Large intestine (tissue), 3 donors: ENCODE data around the gene DNASE2. TPM values are rescaled to one million over a fixed set of nuclear protein-coding genes. Genes with fewer than 3 reads are reported as not detected.

Experiments
- DNase-seq, 2 donors: peaks; one replicate each; pipeline versions ENCODE4 v3.0.0 to v3.0.0-alpha.2; 2013
- H3K27ac ChIP-seq: one replicate; pipeline ENCODE4 v1.5.1; 2013; ENCODE audit warnings: low read length
- H3K27me3 ChIP-seq: 2 replicates; pipeline ENCODE4 v1.6.1; 2013; ENCODE audit warnings: low read length; ENCODE audit not compliant: control insufficient read depth, insufficient read depth
- H3K36me3 ChIP-seq: 2 replicates; pipeline ENCODE4 v1.6.1; 2013; ENCODE audit warnings: low read length; ENCODE audit not compliant: control insufficient read depth, insufficient read depth
- H3K4me1 ChIP-seq: one replicate; pipeline ENCODE4 v1.6.1; 2013; ENCODE audit warnings: low read length; ENCODE audit not compliant: control insufficient read depth, insufficient read depth
- H3K4me3 ChIP-seq: one replicate; pipeline ENCODE4 v1.5.1; 2013; ENCODE audit warnings: low read length
- H3K9me3 ChIP-seq: one replicate; pipeline ENCODE4 v1.6.1; 2013; ENCODE audit warnings: mild to moderate bottlenecking, low read depth, low read length, moderate library complexity; ENCODE audit not compliant: control insufficient read depth
- WGBS: methylation state at CpG from one replicate; pipeline ENCODE4 v1.1.5; 2013; ENCODE audit warnings: low lambda C conversion rate; ENCODE audit not compliant: insufficient coverage; 5-methylcytosine and 5-hydroxymethylcytosine counted together
- polyA plus RNA-seq: library from polyadenylated mRNA; unstranded; fragments of 120-200 nt; gene quantifications from one replicate; pipeline ENCODE4 v1.2.1, GENCODE V29; 2013

Gene DNASE2
- polyA plus RNA-seq, 1 donor = 7.8 TPM

DNA sequence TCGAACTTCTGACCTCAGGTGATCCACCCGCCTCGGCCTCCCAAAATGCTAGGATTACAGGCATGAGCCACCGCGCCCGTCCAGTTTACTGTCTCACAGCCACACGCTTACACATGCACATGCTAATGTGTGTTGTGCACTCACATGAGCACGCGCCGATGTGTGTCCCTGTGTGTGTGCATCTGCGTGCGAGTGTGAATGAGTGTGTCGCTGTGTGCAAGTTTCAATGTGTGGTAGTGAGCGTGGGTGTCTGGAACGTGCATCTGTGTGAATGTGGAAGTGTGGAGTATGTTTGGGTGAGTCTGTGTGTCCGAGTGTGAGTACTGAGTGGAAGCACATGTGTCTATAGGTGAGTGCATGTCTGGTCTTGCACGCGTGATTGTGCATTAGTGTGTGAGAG, 38.7 kb downstream of the DNASE2 start:
- peaks cover 12% of the 10 kb centered on the region for H3K4me1 ChIP-seq
- no CpG with 5 or more reads among the region's 18 CpGs for WGBS
- H3K27me3 ChIP-seq = peaks cover 70% of the 10 kb centered on the region

DNA sequence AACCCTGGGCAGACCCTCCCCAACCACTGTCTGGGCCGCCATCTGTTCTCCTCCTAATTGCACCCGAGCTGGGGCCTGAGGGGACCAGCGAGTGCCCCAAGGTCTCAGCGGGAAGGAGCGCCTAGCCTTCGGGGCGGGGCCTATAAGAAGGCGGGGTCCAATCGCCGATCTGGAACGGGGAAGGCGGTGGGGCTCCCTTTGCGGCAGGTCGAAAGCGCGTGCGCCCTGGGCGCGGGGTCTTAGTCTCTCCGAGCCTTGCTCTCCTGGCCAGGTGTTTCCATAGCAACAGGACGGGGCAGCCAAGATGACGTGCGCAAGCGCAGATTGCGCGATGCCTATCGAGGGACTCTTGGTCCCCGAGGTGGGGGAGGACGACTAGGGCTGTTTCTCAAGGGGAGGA, 40.2 kb downstream of the DNASE2 start:
- peaks cover 15% of the 10 kb centered on the region for H3K9me3 ChIP-seq
- H3K27me3 ChIP-seq = peaks cover 77% of the 10 kb centered on the region
- no CpG with 5 or more reads among the region's 29 CpGs for WGBS
- no peaks in the 10 kb centered on the region for H3K36me3 ChIP-seq
- peak; percentile 24 to 28 for DNase-seq
- H3K4me3 ChIP-seq = peak overlapping the region; percentile 6
- H3K4me1 ChIP-seq = peaks cover 9% of the 10 kb centered on the region
- no peak overlapping the region for H3K27ac ChIP-seq

More for the DNA sequence above, 38.7 kb downstream of the DNASE2 start:
- Histone ChIP-seq H3K36me3 (no peaks in the 10 kb centered on the region), H3K9me3 (peaks cover 15% of the 10 kb centered on the region), H3K27ac (no peak overlapping the region), H3K4me3 (no peak overlapping the region)
- no peak for DNase-seq

DNA sequence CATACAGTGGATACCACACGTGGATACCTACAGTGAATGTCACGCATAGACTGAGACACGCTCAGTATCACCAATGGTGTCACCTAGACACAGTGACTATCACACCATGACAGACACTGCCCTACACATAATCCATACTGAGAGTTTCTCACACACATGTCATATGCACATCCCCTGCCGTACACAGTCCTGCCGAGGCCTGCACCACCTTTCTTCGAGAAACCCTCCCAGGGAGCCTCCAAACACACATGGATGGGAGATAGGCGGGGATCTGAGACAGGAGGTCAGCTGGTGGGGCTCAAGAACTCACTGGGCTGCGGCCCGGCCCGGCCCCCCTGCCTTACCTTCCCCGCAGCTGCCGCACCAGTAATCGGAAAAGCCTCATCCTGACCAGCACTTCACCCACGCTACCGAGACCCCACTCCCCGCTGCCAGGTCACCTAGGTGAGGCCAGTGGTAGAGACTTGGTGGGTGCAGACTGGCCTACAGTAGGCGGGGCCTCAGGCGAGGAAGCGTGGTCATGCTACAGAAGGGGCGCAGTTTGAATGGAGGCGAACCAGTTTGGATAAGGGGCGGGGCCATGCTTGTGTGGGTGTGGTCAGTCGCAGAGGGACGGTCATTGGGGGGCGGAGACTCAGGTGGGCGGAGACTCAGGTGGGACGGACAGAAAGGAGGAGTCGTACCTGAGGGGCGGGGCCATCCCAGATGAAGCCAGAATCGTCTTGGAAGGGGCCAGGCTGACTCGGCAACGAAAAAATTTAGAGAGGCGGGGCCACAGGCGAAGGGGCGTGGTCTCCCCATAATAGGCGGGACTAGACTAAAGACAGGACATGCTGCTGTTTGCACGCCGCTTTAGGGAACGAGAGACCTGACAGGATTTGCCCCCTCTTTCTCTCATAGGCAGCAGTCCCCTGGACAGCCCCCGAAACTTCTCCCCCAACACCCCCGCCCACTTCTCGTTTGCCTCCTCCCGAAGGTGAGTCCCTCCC, 40.9 kb downstream of the DNASE2 start:
- Histone ChIP-seq H3K9me3 (peaks cover 17% of the 10 kb centered on the region), H3K27me3 (peaks cover 80% of the 10 kb centered on the region), H3K4me1 (peaks cover 9% of the 10 kb centered on the region), H3K36me3 (no peaks in the 10 kb centered on the region), H3K4me3 (peak overlapping the region; percentile 6), H3K27ac (no peak overlapping the region)
- peak; percentile 35 to 45 for DNase-seq
- no CpG with 5 or more reads among the region's 43 CpGs for WGBS

DNA sequence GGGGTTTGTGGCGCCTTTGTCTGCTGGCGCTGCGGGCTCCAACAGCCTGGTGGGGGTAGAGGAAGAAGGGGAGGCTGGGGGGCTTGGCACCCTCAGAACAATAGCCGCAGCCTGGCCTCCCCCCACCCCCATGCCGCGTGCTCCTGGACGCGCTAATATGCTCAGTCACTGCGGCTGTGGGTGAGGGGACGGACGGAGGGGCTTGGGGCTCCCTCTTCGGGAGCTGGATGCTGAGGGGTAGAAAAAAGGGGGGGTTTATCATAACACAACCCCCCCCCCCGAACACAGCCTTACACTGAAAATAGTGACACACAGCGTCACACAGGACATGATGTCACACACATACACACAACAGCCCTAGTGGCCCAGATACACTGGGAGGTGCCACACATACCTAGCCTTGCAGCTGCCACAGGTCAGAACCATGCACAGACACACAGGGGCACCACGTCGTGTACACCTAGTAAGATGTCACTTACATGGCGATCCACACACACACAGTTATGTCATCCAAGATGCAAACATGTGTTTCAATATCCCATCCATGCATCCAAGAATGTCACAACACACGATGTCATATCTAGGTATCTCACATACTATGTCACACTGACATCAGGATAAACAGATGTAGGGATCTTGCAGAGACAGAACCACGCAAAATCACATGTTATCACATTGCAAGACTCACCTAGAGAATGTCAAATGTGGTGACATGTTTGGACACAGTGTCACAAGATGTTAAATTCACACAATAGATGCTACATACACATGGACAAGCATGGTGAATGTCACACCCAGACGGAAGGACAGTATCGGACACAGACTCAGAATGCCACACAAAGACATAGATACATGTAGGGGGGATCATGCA, 42.1 kb downstream of the DNASE2 start:
- WGBS = no CpG with 5 or more reads among the region's 21 CpGs
- H3K27me3 ChIP-seq = peaks cover 89% of the 10 kb centered on the region
- H3K4me1 ChIP-seq = peaks cover 9% of the 10 kb centered on the region
- H3K36me3 ChIP-seq = no peaks in the 10 kb centered on the region
- no peak overlapping the region for H3K27ac ChIP-seq
- H3K9me3 ChIP-seq = peaks cover 24% of the 10 kb centered on the region
- peak overlapping the region; percentile 31 for H3K4me3 ChIP-seq
- no peak for DNase-seq

DNA sequence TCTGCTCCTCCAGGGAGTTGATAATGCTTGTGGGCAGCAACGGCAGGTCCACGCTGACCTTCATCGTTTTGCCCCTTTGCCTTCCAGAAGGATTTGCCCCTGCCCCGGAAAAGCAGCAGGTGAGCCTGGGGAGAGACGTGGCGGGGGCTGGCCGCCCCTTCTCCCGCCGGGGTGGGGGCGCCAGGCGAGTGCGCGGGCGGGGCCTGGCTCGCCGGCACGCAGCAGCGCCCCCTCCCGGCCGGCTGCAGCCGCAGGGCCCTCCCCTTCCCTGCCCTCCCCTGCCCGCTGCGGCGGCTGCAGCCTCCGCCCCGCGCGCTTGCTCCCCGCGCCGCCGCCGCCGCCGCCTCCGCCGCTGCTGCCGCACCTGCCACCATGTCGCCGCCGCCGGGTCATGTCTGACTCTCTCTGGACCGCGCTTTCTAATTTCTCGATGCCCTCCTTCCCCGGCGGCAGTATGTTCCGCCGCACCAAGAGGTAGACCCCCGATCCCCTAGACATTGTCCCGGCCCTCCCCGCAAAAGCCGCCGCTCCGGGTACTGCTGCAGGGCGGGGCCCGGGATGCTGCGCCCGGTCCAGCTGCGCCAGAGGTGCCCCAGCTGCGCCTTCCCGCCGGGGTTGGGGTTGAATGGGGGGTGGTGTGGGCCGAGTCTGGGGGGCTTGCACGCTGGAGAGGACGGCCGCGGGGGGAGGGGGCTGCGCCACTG, 42.9 kb downstream of the DNASE2 start, which contains the start of gene MAST1:
Gene MAST1, plus strand, starts transcription at position 334 of the 704 bp plus-strand sequence. Its CDS starts 58 bp downstream, at position 392.
- DNase-seq = peak in 1 of 2 donors; percentile 43
- peaks cover 9% of the 10 kb centered on the region for H3K4me1 ChIP-seq
- no CpG with 5 or more reads among the region's 69 CpGs for WGBS
- H3K9me3 ChIP-seq = peaks cover 25% of the 10 kb centered on the region
- H3K36me3 ChIP-seq = no peaks in the 10 kb centered on the region
- H3K4me3 ChIP-seq = peak within 1 kb of the TSS; percentile 31
- H3K27ac ChIP-seq = no peak within 1 kb of the TSS
- peaks cover 92% of the 10 kb centered on the region for H3K27me3 ChIP-seq

DNA sequence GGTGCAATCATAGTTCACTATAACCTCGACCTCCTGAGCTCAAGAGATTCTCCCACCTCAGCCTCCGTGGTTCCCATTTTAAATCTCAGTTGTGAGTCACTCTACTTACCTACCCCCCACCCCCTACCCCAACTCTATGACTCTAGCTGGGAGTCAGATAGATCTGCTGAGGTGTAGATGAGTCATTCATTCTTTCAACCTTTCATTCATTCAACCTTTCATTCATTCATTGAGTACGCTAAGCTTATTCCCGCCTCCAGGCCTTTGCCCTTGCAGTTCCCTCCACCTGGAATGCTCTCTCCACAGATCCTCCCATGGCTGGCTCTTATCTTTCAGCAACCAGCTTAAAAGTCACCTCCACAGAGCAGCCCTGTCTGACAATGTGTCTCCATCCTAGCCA, 44.0 kb downstream of the DNASE2 start:
- no peak for DNase-seq
- no peak overlapping the region for H3K27ac ChIP-seq
- H3K4me3 ChIP-seq = no peak overlapping the region
- H3K27me3 ChIP-seq = peaks cover 95% of the 10 kb centered on the region
- H3K4me1 ChIP-seq = peaks cover 9% of the 10 kb centered on the region
- WGBS = 80% methylated on average over 2 of the region's 4 CpGs
- no peaks in the 10 kb centered on the region for H3K36me3 ChIP-seq
- peaks cover 27% of the 10 kb centered on the region for H3K9me3 ChIP-seq

DNA sequence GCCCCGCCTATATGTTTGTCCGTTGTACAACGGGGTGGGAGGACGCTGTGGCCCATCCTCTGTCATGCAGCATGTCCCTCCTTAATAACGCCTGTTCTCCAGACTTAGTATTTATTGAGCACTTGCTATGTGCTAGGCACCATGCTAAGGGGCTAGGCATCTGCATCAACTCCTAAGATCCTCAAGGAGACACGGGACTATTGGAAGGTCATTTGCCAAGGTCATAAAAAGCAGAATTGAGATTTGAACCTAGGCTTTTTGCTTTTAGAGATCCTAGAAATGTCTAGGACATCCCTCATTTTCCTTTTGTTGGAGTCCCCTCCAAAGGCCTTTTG, 44.8 kb downstream of the DNASE2 start:
- H3K36me3 ChIP-seq = no peaks in the 10 kb centered on the region
- H3K27me3 ChIP-seq = peaks cover 94% of the 10 kb centered on the region
- DNase-seq = no peak
- no peak overlapping the region for H3K4me3 ChIP-seq
- H3K27ac ChIP-seq = no peak overlapping the region
- peaks cover 9% of the 10 kb centered on the region for H3K4me1 ChIP-seq
- H3K9me3 ChIP-seq = peaks cover 27% of the 10 kb centered on the region
- WGBS = no CpG with 5 or more reads among the region's 6 CpGs

DNA sequence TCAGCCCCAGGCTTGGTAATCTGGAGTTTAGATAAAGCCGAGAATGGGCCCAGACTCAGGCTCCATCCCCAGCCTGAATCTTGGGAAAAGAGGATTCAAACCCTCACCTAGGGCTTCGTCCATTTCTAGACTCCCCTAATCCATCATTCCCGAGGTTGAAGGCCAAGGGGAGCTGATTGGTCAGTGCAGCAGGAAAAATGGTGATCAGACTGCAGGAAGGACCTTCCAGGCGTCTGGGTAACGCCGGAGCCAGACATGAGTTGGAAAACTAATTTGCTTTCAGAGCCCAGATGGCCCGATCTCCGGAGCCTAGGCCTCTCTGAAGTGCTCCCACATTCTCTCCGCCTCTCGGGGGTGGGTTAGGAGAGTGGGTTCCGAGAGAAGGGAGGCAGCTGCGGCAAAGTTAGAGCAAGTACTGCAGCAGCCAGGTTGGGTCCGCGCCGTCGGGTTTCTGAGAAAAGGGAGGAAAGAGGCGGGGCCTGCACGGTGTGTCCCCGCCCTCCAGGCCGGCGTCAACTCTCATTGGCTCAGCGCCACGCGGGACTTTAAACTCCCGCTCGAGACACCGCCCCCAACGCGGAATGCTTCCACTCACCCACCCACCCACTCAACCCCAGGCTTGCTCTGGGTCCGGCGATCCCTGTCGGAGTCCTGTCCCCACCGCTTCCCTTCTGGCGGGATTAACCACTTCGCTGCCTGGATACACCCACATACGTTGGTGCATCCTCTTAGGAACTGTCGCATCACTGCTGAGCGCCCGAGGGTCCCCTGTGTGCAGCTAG, 46.1 kb downstream of the DNASE2 start:
- no CpG with 5 or more reads among the region's 39 CpGs for WGBS
- DNase-seq = peak in 1 of 2 donors; percentile 31
- H3K27me3 ChIP-seq = peaks cover 90% of the 10 kb centered on the region

DNA sequence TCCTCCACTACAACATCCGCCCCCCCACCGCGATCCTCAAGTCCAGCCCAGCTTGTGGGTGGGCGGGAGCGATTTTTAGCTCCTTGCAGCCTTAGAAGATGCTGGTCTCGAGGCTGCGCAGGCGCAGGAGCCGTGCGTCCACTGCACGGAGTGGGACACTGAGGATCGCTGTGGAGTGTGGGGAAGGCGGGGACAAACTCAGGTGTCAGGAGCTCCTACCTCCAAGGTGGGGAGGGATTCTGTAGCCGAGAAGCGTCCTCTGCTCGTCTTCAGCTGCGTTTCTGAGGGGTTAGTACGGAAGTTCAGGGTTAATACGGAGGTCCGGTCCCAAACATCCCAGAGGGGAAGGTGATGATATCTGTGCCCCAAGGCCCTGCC, 46.7 kb downstream of the DNASE2 start, which contains the start of gene RTBDN:
Gene RTBDN, minus strand, starts transcription at position 14 of the 378 bp plus-strand sequence. CDS start 4,600 bp downstream, outside the sequence.
- no peak for DNase-seq

More for the DNA sequence above, 46.1 kb downstream of the DNASE2 start:
- Histone ChIP-seq H3K4me1 (no peaks in the 10 kb centered on the region), H3K27ac (no peak overlapping the region), H3K9me3 (peaks cover 17% of the 10 kb centered on the region), H3K4me3 (no peak overlapping the region), H3K36me3 (no peaks in the 10 kb centered on the region)

More for the DNA sequence above, 46.7 kb downstream of the DNASE2 start, which contains the start of gene RTBDN:
- Histone ChIP-seq H3K27me3 (peaks cover 90% of the 10 kb centered on the region), H3K9me3 (peaks cover 17% of the 10 kb centered on the region), H3K4me3 (peak within 1 kb of the TSS; percentile 24), H3K36me3 (no peaks in the 10 kb centered on the region), H3K27ac (no peak within 1 kb of the TSS), H3K4me1 (no peaks in the 10 kb centered on the region)
- WGBS = no CpG with 5 or more reads among the region's 20 CpGs
